ENCODE measurements around the gene SMYD1. TPM values are rescaled to one million over a fixed set of nuclear protein-coding genes. Genes with fewer than 3 reads are reported as not detected.

The SMYD1 gene
- total RNA-seq, 1 donor from 2014 or later = not detected

DNA sequence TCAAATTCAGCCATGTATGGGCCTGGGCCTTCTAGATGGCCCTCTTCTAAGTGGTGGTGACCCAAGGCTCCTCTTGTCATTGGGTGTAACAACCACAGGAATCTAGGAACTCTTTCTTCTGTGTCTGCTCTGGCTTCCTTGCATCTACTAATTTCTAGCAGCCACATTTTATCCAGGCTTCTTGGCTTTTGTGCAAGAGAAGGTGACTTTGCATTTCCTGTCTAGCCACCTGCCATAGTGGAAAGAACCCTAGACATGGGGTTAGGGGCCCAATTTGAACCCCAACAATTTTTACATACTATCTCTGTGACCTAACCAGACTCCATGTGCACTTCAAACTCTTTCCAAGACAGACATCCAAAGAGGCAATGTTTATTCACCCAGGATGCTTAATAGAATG lies 25.1 kb downstream of the SMYD1 start:
- no peak overlapping the region for H3K4me3 ChIP-seq (ENCODE audit: low read depth, low read length)
- TF ChIP-seq, protein P1, sequence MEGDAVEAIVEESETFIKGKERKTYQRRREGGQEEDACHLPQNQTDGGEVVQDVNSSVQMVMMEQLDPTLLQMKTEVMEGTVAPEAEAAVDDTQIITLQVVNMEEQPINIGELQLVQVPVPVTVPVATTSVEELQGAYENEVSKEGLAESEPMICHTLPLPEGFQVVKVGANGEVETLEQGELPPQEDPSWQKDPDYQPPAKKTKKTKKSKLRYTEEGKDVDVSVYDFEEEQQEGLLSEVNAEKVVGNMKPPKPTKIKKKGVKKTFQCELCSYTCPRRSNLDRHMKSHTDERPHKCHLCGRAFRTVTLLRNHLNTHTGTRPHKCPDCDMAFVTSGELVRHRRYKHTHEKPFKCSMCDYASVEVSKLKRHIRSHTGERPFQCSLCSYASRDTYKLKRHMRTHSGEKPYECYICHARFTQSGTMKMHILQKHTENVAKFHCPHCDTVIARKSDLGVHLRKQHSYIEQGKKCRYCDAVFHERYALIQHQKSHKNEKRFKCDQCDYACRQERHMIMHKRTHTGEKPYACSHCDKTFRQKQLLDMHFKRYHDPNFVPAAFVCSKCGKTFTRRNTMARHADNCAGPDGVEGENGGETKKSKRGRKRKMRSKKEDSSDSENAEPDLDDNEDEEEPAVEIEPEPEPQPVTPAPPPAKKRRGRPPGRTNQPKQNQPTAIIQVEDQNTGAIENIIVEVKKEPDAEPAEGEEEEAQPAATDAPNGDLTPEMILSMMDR (conservative IDR thresholded peaks at IDR 0.05; ENCODE audit: low read depth, low read length) = no peak
- no peak for DNase-seq (ENCODE audit: low read depth)

DNA sequence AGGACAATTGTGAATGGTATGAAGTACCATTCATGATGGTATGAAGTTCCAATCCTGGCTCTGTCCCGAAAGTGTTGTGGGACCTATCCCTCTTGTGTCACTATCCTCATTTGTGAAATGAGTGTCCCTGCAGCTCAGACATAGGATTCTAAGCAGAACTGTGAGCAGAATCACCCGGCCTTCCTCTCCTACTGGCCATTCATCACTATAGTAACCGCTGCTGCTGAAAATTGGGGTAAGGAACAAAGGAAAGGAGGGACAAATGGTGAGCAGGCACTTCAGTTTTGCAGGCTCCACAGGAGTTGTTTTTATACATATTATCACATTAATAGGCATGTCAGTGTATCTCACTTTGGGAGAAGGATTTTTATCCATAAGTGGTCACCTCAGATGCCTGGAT lies 27.4 kb downstream of the SMYD1 start:
- TF ChIP-seq, protein P1 (conservative IDR thresholded peaks at IDR 0.05; ENCODE audit: low read depth, low read length) = no peak
- DNase-seq (ENCODE audit: low read depth) = no peak
- no peak overlapping the region for H3K4me3 ChIP-seq (ENCODE audit: low read depth, low read length)

- TF ChIP-seq, protein P1 (conservative IDR thresholded peaks at IDR 0.05; ENCODE audit: low read depth, low read length) = no peak
- H3K4me3 ChIP-seq (ENCODE audit: low read depth, low read length) = no peak overlapping the region
- DNase-seq (ENCODE audit: low read depth) = no peak
Measured at GRCh38 chr2:88096708-88097107, 29.1 kb downstream of the SMYD1 start.

GRCh38 chr2:88097192-88097591 lies 29.6 kb downstream of the SMYD1 start:
- TF ChIP-seq, protein P1 (conservative IDR thresholded peaks at IDR 0.05; ENCODE audit: low read depth, low read length) = no peak
- no peak overlapping the region for H3K4me3 ChIP-seq (ENCODE audit: low read depth, low read length)
- DNase-seq (ENCODE audit: low read depth) = no peak

GRCh38 chr2:88097891-88098557 lies 30.4 kb downstream of the SMYD1 start:
- TF ChIP-seq, protein P1 (conservative IDR thresholded peaks at IDR 0.05; ENCODE audit: low read depth, low read length) = no peak
- no peak overlapping the region for H3K4me3 ChIP-seq (ENCODE audit: low read depth, low read length)
- no peak for DNase-seq (ENCODE audit: low read depth)

DNA sequence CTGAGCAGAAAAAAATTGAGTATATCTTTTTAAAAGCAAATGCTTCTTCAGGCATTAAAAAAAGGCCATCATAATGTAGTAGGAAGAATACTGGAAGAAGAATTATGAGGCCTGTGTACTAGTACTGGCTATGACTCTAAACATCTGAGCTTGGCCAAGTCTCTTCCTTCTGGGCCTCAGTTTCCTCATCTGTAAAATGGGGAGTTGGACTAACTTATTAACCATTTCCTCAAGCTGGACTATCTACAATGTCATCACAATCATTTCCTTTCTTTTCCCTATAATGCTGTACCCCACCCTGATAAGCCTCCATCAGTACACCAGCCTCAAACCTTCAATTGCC lies 30.9 kb downstream of the SMYD1 start:
- H3K4me3 ChIP-seq (ENCODE audit: low read depth, low read length) = no peak overlapping the region
- no peak for DNase-seq (ENCODE audit: low read depth)
- TF ChIP-seq, protein P1 (conservative IDR thresholded peaks at IDR 0.05; ENCODE audit: low read depth, low read length) = no peak

DNA sequence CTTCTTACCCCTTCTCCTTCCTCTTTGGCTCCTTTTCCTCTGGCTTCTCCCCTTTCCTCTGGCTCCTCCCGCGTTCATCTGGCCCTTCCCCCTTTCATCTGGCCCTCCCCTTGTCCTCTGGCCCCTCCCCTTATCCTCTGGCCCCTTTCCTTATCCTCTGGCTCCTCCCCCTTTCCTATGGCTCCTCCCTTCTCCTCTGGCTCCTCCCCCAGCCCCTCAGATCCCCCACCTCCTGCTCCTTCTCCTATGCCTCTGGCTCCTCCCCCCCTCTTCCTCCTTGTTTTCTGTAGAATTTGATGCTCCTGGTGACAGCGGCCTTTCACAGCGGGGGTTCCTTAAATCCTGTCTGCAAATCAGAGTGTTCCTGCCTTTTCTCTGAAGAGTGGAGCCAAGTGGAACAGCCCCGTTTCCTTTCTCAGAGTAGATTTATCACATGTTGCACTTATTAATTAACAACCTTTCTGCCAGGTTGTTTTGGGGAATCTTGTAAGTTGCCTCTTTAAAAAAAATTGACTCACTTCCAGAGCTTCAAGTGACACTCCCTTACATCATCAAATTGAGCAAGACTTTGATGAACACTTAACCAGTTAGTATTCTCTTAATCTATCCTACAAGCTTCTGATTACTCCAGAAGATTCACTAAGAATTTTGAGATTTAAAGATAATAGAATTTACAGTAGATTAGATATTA lies 32.3 kb downstream of the SMYD1 start:
- no peak overlapping the region for H3K4me3 ChIP-seq (ENCODE audit: low read depth, low read length)
- TF ChIP-seq, protein P1 (conservative IDR thresholded peaks at IDR 0.05; ENCODE audit: low read depth, low read length) = no peak
- peak; percentile 84 for DNase-seq (ENCODE audit: low read depth)
